ENCODE data around the gene LPCAT3.

The LPCAT3 gene

GRCh38 chr12:6943722-6944380, 74.4 kb downstream of the LPCAT3 start, which contains the start of the genes C12orf57 and RNU7-1:
Gene C12orf57 (plus strand): TSS chr12:6944022. CDS start chr12:6944122, 100 bp downstream.
Gene RNU7-1 (plus strand): TSS chr12:6943816.
- H3K27me3 ChIP-seq (ENCODE audit: control insufficient read depth, insufficient read depth, low read length) = no peaks in the 10 kb centered on the region
- H3K9ac ChIP-seq (ENCODE audit: low read depth, low read length) = peak within 1 kb of the TSS; percentile 95
- peaks cover 26% of the 10 kb centered on the region for H3K36me3 ChIP-seq (ENCODE audit: control insufficient read depth, insufficient read depth, low read length)
- H3K4me1 ChIP-seq (ENCODE audit: control insufficient read depth, insufficient read depth, low read length) = peaks cover 25% of the 10 kb centered on the region
- no peaks in the 10 kb centered on the region for H3K9me3 ChIP-seq (ENCODE audit: control insufficient read depth, insufficient read depth, low read length)
- peak within 1 kb of the TSS; percentile 83 for H3K4me3 ChIP-seq (ENCODE audit: low read depth, low read length)
- peak within 1 kb of the TSS; percentile 99 for H3K27ac ChIP-seq (ENCODE audit: low read depth, low read length)

- H3K9me3 ChIP-seq (ENCODE audit: control insufficient read depth, insufficient read depth, low read length) = no peaks in the 10 kb centered on the region
- peaks cover 27% of the 10 kb centered on the region for H3K36me3 ChIP-seq (ENCODE audit: control insufficient read depth, insufficient read depth, low read length)
- no peaks in the 10 kb centered on the region for H3K27me3 ChIP-seq (ENCODE audit: control insufficient read depth, insufficient read depth, low read length)
- peaks cover 28% of the 10 kb centered on the region for H3K4me1 ChIP-seq (ENCODE audit: control insufficient read depth, insufficient read depth, low read length)
- H3K4me3 ChIP-seq (ENCODE audit: low read depth, low read length) = peak overlapping the region; percentile 83
- H3K9ac ChIP-seq (ENCODE audit: low read depth, low read length) = peak overlapping the region; percentile 95
- H3K27ac ChIP-seq (ENCODE audit: low read depth, low read length) = peak overlapping the region; percentile 99
These were observed 74.9 kb downstream of the LPCAT3 start for GRCh38 chr12:6943389-6943721.

- Histone ChIP-seq H3K27me3 (ENCODE audit: control insufficient read depth, insufficient read depth, low read length) (no peaks in the 10 kb centered on the region), H3K4me1 (ENCODE audit: control insufficient read depth, insufficient read depth, low read length) (peaks cover 30% of the 10 kb centered on the region), H3K4me3 (ENCODE audit: low read depth, low read length) (no peak overlapping the region), H3K27ac (ENCODE audit: low read depth, low read length) (peak overlapping the region; percentile 99), H3K36me3 (ENCODE audit: control insufficient read depth, insufficient read depth, low read length) (peaks cover 27% of the 10 kb centered on the region), H3K9me3 (ENCODE audit: control insufficient read depth, insufficient read depth, low read length) (no peaks in the 10 kb centered on the region), H3K9ac (ENCODE audit: low read depth, low read length) (no peak overlapping the region)
These were observed 76.0 kb downstream of the LPCAT3 start for GRCh38 chr12:6942331-6942665.

GRCh38 chr12:6941782-6942181, 76.5 kb downstream of the LPCAT3 start:
- no peak overlapping the region for H3K9ac ChIP-seq (ENCODE audit: low read depth, low read length)

GRCh38 chr12:6941267-6941666, 77.0 kb downstream of the LPCAT3 start:
- Histone ChIP-seq H3K36me3 (ENCODE audit: control insufficient read depth, insufficient read depth, low read length) (peaks cover 27% of the 10 kb centered on the region), H3K4me3 (ENCODE audit: low read depth, low read length) (no peak overlapping the region), H3K9ac (ENCODE audit: low read depth, low read length) (no peak overlapping the region), H3K4me1 (ENCODE audit: control insufficient read depth, insufficient read depth, low read length) (peaks cover 24% of the 10 kb centered on the region), H3K27me3 (ENCODE audit: control insufficient read depth, insufficient read depth, low read length) (no peaks in the 10 kb centered on the region), H3K27ac (ENCODE audit: low read depth, low read length) (no peak overlapping the region), H3K9me3 (ENCODE audit: control insufficient read depth, insufficient read depth, low read length) (no peaks in the 10 kb centered on the region)

More at GRCh38 chr12:6941782-6942181, 76.5 kb downstream of the LPCAT3 start:
- H3K27ac ChIP-seq (ENCODE audit: low read depth, low read length) = no peak overlapping the region
- no peaks in the 10 kb centered on the region for H3K9me3 ChIP-seq (ENCODE audit: control insufficient read depth, insufficient read depth, low read length)
- H3K27me3 ChIP-seq (ENCODE audit: control insufficient read depth, insufficient read depth, low read length) = no peaks in the 10 kb centered on the region
- H3K4me1 ChIP-seq (ENCODE audit: control insufficient read depth, insufficient read depth, low read length) = peaks cover 26% of the 10 kb centered on the region
- H3K36me3 ChIP-seq (ENCODE audit: control insufficient read depth, insufficient read depth, low read length) = peaks cover 27% of the 10 kb centered on the region
- H3K4me3 ChIP-seq (ENCODE audit: low read depth, low read length) = no peak overlapping the region

GRCh38 chr12:6939191-6939540, 79.1 kb downstream of the LPCAT3 start:
- Histone ChIP-seq H3K27me3 (ENCODE audit: control insufficient read depth, insufficient read depth, low read length) (no peaks in the 10 kb centered on the region), H3K9ac (ENCODE audit: low read depth, low read length) (no peak overlapping the region), H3K4me1 (ENCODE audit: control insufficient read depth, insufficient read depth, low read length) (peaks cover 12% of the 10 kb centered on the region; the same call in 1 of the 2 replicates), H3K9me3 (ENCODE audit: control insufficient read depth, insufficient read depth, low read length) (no peaks in the 10 kb centered on the region), H3K27ac (ENCODE audit: low read depth, low read length) (no peak overlapping the region), H3K4me3 (ENCODE audit: low read depth, low read length) (no peak overlapping the region), H3K36me3 (ENCODE audit: control insufficient read depth, insufficient read depth, low read length) (peaks cover 48% of the 10 kb centered on the region)

GRCh38 chr12:6938353-6939190, 79.7 kb downstream of the LPCAT3 start:
- H3K9me3 ChIP-seq (ENCODE audit: control insufficient read depth, insufficient read depth, low read length) = no peaks in the 10 kb centered on the region
- peak overlapping the region; percentile 39 for H3K9ac ChIP-seq (ENCODE audit: low read depth, low read length)
- H3K36me3 ChIP-seq (ENCODE audit: control insufficient read depth, insufficient read depth, low read length) = peaks cover 54% of the 10 kb centered on the region
- H3K27me3 ChIP-seq (ENCODE audit: control insufficient read depth, insufficient read depth, low read length) = no peaks in the 10 kb centered on the region
- peaks cover 12% of the 10 kb centered on the region; the same call in 1 of the 2 replicates for H3K4me1 ChIP-seq (ENCODE audit: control insufficient read depth, insufficient read depth, low read length)
- H3K27ac ChIP-seq (ENCODE audit: low read depth, low read length) = peak overlapping the region; percentile 98
- peak overlapping the region; percentile 71 for H3K4me3 ChIP-seq (ENCODE audit: low read depth, low read length)

GRCh38 chr12:6937481-6938352, 80.6 kb downstream of the LPCAT3 start:
- H3K27me3 ChIP-seq (ENCODE audit: control insufficient read depth, insufficient read depth, low read length) = no peaks in the 10 kb centered on the region
- H3K9me3 ChIP-seq (ENCODE audit: control insufficient read depth, insufficient read depth, low read length) = no peaks in the 10 kb centered on the region
- peak overlapping the region; percentile 71 for H3K4me3 ChIP-seq (ENCODE audit: low read depth, low read length)
- H3K36me3 ChIP-seq (ENCODE audit: control insufficient read depth, insufficient read depth, low read length) = peaks cover 60% of the 10 kb centered on the region
- peaks cover 7% of the 10 kb centered on the region; the same call in 1 of the 2 replicates for H3K4me1 ChIP-seq (ENCODE audit: control insufficient read depth, insufficient read depth, low read length)
- H3K27ac ChIP-seq (ENCODE audit: low read depth, low read length) = peak overlapping the region; percentile 98
- peak overlapping the region; percentile 88 for H3K9ac ChIP-seq (ENCODE audit: low read depth, low read length)

GRCh38 chr12:6936636-6937480, 81.4 kb downstream of the LPCAT3 start:
- Histone ChIP-seq H3K4me1 (ENCODE audit: control insufficient read depth, insufficient read depth, low read length) (peaks cover 5% of the 10 kb centered on the region; the same call in 1 of the 2 replicates), H3K4me3 (ENCODE audit: low read depth, low read length) (peak overlapping the region; percentile 71), H3K36me3 (ENCODE audit: control insufficient read depth, insufficient read depth, low read length) (peaks cover 64% of the 10 kb centered on the region), H3K9me3 (ENCODE audit: control insufficient read depth, insufficient read depth, low read length) (no peaks in the 10 kb centered on the region), H3K27ac (ENCODE audit: low read depth, low read length) (peak overlapping the region; percentile 98), H3K27me3 (ENCODE audit: control insufficient read depth, insufficient read depth, low read length) (no peaks in the 10 kb centered on the region), H3K9ac (ENCODE audit: low read depth, low read length) (peak overlapping the region; percentile 88; the same call in 1 of the 2 replicates)

GRCh38 chr12:6936194-6936635, 82.1 kb downstream of the LPCAT3 start:
- peaks cover 58% of the 10 kb centered on the region for H3K36me3 ChIP-seq (ENCODE audit: control insufficient read depth, insufficient read depth, low read length)
- no peaks in the 10 kb centered on the region for H3K9me3 ChIP-seq (ENCODE audit: control insufficient read depth, insufficient read depth, low read length)
- no peak overlapping the region for H3K9ac ChIP-seq (ENCODE audit: low read depth, low read length)
- H3K27me3 ChIP-seq (ENCODE audit: control insufficient read depth, insufficient read depth, low read length) = no peaks in the 10 kb centered on the region
- H3K4me1 ChIP-seq (ENCODE audit: control insufficient read depth, insufficient read depth, low read length) = peaks cover 5% of the 10 kb centered on the region; the same call in 1 of the 2 replicates
- no peak overlapping the region for H3K27ac ChIP-seq (ENCODE audit: low read depth, low read length)
- H3K4me3 ChIP-seq (ENCODE audit: low read depth, low read length) = no peak overlapping the region

Measured in HUES48 (cell line).